ENCODE data around the gene TTC21B.

DNA sequence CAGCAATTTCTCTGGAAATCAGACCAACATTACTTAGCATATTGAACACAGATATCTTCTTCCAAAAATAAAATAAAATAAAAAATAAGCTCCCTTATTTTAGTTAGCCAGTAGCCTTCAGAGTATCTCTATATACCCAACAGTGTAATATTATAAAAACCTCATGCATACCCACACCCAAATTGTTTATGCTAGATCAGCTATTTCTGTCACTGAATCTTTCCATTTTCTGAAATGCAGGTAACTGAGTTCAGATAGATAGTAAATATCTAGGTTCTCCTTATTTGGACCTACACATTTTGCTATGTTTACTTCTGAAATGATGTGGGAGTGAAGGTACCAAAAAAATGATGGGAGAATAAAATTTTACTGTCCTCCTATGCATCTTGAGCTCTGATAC lies 39.9 kb downstream of the TTC21B start:
- TF ChIP-seq EZH2 (IDR thresholded peaks at IDR 0.05; ENCODE audit: borderline replicate concordance, low read length), result no peak
- TF ChIP-seq CTCF (IDR thresholded peaks at IDR 0.05; ENCODE audit: low read length), result no peak
